Mucosa of rectum (tissue), 2 donors: Measurements from ENCODE around the gene ATP1A3.

ENCODE experiments used
- H3K27ac ChIP-seq, 2 donors: one replicate each; pipeline ENCODE4 v1.7.0; 2013; ENCODE audit warnings: inconsistent platforms in 2 of 2, low read depth in 2 of 2, low read length in 2 of 2
- H3K27me3 ChIP-seq, 2 donors: one replicate each; pipeline ENCODE4 v1.7.0; 2013; ENCODE audit warnings: low read length in 2 of 2; ENCODE audit not compliant: control insufficient read depth in 2 of 2, insufficient read depth in 2 of 2
- H3K36me3 ChIP-seq, 2 donors: one replicate each; pipeline ENCODE4 v1.7.0; 2013; ENCODE audit warnings: low read length in 2 of 2; ENCODE audit not compliant: control insufficient read depth in 2 of 2, insufficient read depth in 2 of 2
- H3K4me1 ChIP-seq, 2 donors: one replicate each; pipeline ENCODE4 v1.7.0; 2013; ENCODE audit warnings: low read length in 2 of 2, mild to moderate bottlenecking in 1 of 2; ENCODE audit not compliant: control insufficient read depth in 2 of 2, insufficient read depth in 2 of 2
- H3K4me3 ChIP-seq, 2 donors: one replicate each; pipeline ENCODE4 v1.7.0; 2013; ENCODE audit warnings: low read length in 2 of 2
- H3K9ac ChIP-seq, 2 donors: one replicate each; pipeline ENCODE4 v1.7.0; 2013; ENCODE audit warnings: low read length in 2 of 2, low read depth in 1 of 2, mild to moderate bottlenecking in 1 of 2
- H3K9me3 ChIP-seq, 2 donors: one replicate each; pipeline ENCODE4 v1.7.0; 2013; ENCODE audit warnings: low read length in 2 of 2; ENCODE audit not compliant: control insufficient read depth in 2 of 2
- donor health status: healthy.
- donor health status: Normal muscosa, but diverticular disease.

ATP1A3 gene

GRCh38 chr19:41937525-41938468 lies 56.2 kb downstream of the ATP1A3 start:
- Histone ChIP-seq H3K27me3 (peaks cover 8 to 18% of the 10 kb centered on the region in 2 donors), H3K36me3 (no peaks in the 10 kb centered on the region), H3K9ac (no peak overlapping the region), H3K4me1 (peaks cover 0 to 12% of the 10 kb centered on the region in 2 donors), H3K9me3 (no peaks in the 10 kb centered on the region), H3K27ac (no peak overlapping the region), H3K4me3 (no peak overlapping the region)

GRCh38 chr19:41936961-41937360 lies 57.1 kb downstream of the ATP1A3 start:
- Histone ChIP-seq H3K27ac (no peak overlapping the region), H3K9me3 (no peaks in the 10 kb centered on the region), H3K36me3 (no peaks in the 10 kb centered on the region), H3K27me3 (peaks cover 8 to 22% of the 10 kb centered on the region in 2 donors), H3K4me3 (no peak overlapping the region), H3K9ac (no peak overlapping the region), H3K4me1 (peaks cover 0 to 12% of the 10 kb centered on the region in 2 donors)

GRCh38 chr19:41936416-41936850 lies 57.6 kb downstream of the ATP1A3 start:
- no peak overlapping the region for H3K27ac ChIP-seq
- no peaks in the 10 kb centered on the region for H3K9me3 ChIP-seq
- peaks cover 10 to 26% of the 10 kb centered on the region in 2 donors for H3K27me3 ChIP-seq
- no peaks in the 10 kb centered on the region for H3K36me3 ChIP-seq
- H3K4me3 ChIP-seq = no peak overlapping the region
- peaks cover 0 to 12% of the 10 kb centered on the region in 2 donors for H3K4me1 ChIP-seq
- no peak overlapping the region for H3K9ac ChIP-seq

- no peaks in the 10 kb centered on the region for H3K9me3 ChIP-seq
- H3K36me3 ChIP-seq = no peaks in the 10 kb centered on the region
- H3K27ac ChIP-seq = no peak overlapping the region
- no peak overlapping the region for H3K4me3 ChIP-seq
- peaks cover 10 to 25% of the 10 kb centered on the region in 2 donors for H3K27me3 ChIP-seq
- H3K4me1 ChIP-seq = peaks cover 0 to 12% of the 10 kb centered on the region in 2 donors
- no peak overlapping the region for H3K9ac ChIP-seq
Observed at GRCh38 chr19:41935760-41936415, 58.1 kb downstream of the ATP1A3 start.

GRCh38 chr19:41934849-41935374 lies 59.1 kb downstream of the ATP1A3 start:
- Histone ChIP-seq H3K27ac (no peak overlapping the region), H3K4me3 (no peak overlapping the region), H3K36me3 (no peaks in the 10 kb centered on the region), H3K9me3 (no peaks in the 10 kb centered on the region), H3K27me3 (peaks cover 15 to 28% of the 10 kb centered on the region in 2 donors), H3K9ac (no peak overlapping the region), H3K4me1 (peaks cover 0 to 6% of the 10 kb centered on the region in 2 donors)

GRCh38 chr19:41933693-41934426 lies 60.2 kb downstream of the ATP1A3 start:
- no peaks in the 10 kb centered on the region for H3K36me3 ChIP-seq
- no peak overlapping the region for H3K4me3 ChIP-seq
- no peaks in the 10 kb centered on the region for H3K9me3 ChIP-seq
- H3K4me1 ChIP-seq = peaks cover 5 to 11% of the 10 kb centered on the region in 2 donors
- peaks cover 19 to 34% of the 10 kb centered on the region in 2 donors for H3K27me3 ChIP-seq
- no peak overlapping the region for H3K9ac ChIP-seq
- no peak overlapping the region for H3K27ac ChIP-seq

GRCh38 chr19:41932720-41933332 lies 61.2 kb downstream of the ATP1A3 start:
- Histone ChIP-seq H3K9ac (no peak overlapping the region), H3K4me3 (no peak overlapping the region), H3K27ac (no peak overlapping the region), H3K9me3 (no peaks in the 10 kb centered on the region), H3K36me3 (no peaks in the 10 kb centered on the region), H3K27me3 (peaks cover 20 to 35% of the 10 kb centered on the region in 2 donors), H3K4me1 (peaks cover 7 to 16% of the 10 kb centered on the region in 2 donors)

GRCh38 chr19:41932259-41932719 lies 61.7 kb downstream of the ATP1A3 start:
- no peak overlapping the region for H3K4me3 ChIP-seq
- H3K27ac ChIP-seq = no peak overlapping the region
- no peaks in the 10 kb centered on the region for H3K9me3 ChIP-seq
- H3K36me3 ChIP-seq = no peaks in the 10 kb centered on the region
- peaks cover 22 to 35% of the 10 kb centered on the region in 2 donors for H3K27me3 ChIP-seq
- peaks cover 7 to 16% of the 10 kb centered on the region in 2 donors for H3K4me1 ChIP-seq
- no peak overlapping the region for H3K9ac ChIP-seq

- Histone ChIP-seq H3K27me3 (peaks cover 24 to 30% of the 10 kb centered on the region in 2 donors), H3K9me3 (no peaks in the 10 kb centered on the region), H3K36me3 (no peaks in the 10 kb centered on the region), H3K4me3 (no peak overlapping the region), H3K27ac (no peak overlapping the region), H3K9ac (no peak overlapping the region), H3K4me1 (peaks cover 11 to 16% of the 10 kb centered on the region in 2 donors)
Observed at GRCh38 chr19:41930926-41931592, 63.0 kb downstream of the ATP1A3 start.
